ENCODE measurements around the gene TMEM255B. TPM values are rescaled to one million over a fixed set of nuclear protein-coding genes. Genes with fewer than 3 reads are reported as not detected.

TMEM255B gene
- total RNA-seq, 1 donor from 2014 or later, result 1.5 TPM

GRCh38 chr13:113843063-113843654 is 84.1 kb downstream of the TMEM255B start:
- no peaks in the 10 kb centered on the region for H3K4me1 Mint-ChIP-seq (ENCODE audit: low read depth)
- H3K4me3 Mint-ChIP-seq (ENCODE audit: low read depth), result no peak overlapping the region

GRCh38 chr13:113843864-113844556 is 85.0 kb downstream of the TMEM255B start:
- Mint-ChIP-seq H3K27me3 (no peaks in the 10 kb centered on the region), H3K4me1 (ENCODE audit: low read depth) (no peaks in the 10 kb centered on the region), H3K36me3 (ENCODE audit: insufficient read depth) (no peaks in the 10 kb centered on the region), H3K27ac (no peak overlapping the region), H3K9me3 (ENCODE audit: low read depth) (no peaks in the 10 kb centered on the region), H3K4me3 (ENCODE audit: low read depth) (no peak overlapping the region)
- TF ChIP-seq CTCF (IDR thresholded peaks at IDR 0.05; ENCODE audit: unreplicated experiment), result no peak
- no peak for DNase-seq (ENCODE audit: low spot score, unreplicated experiment)

More at GRCh38 chr13:113843063-113843654, 84.1 kb downstream of the TMEM255B start:
- no peaks in the 10 kb centered on the region for H3K27me3 Mint-ChIP-seq
- H3K27ac Mint-ChIP-seq, result no peak overlapping the region
- DNase-seq (ENCODE audit: low spot score, unreplicated experiment), result no peak
- H3K36me3 Mint-ChIP-seq (ENCODE audit: insufficient read depth), result no peaks in the 10 kb centered on the region
- no peaks in the 10 kb centered on the region for H3K9me3 Mint-ChIP-seq (ENCODE audit: low read depth)
- no peak for TF ChIP-seq CTCF (IDR thresholded peaks at IDR 0.05; ENCODE audit: unreplicated experiment)

GRCh38 chr13:113845055-113845454 is 86.0 kb downstream of the TMEM255B start:
- Mint-ChIP-seq H3K4me3 (ENCODE audit: low read depth) (no peak overlapping the region), H3K36me3 (ENCODE audit: insufficient read depth) (no peaks in the 10 kb centered on the region), H3K4me1 (ENCODE audit: low read depth) (no peaks in the 10 kb centered on the region), H3K27ac (no peak overlapping the region), H3K9me3 (ENCODE audit: low read depth) (no peaks in the 10 kb centered on the region), H3K27me3 (no peaks in the 10 kb centered on the region)
- TF ChIP-seq CTCF (IDR thresholded peaks at IDR 0.05; ENCODE audit: unreplicated experiment), result no peak
- DNase-seq (ENCODE audit: low spot score, unreplicated experiment), result no peak

DNA sequence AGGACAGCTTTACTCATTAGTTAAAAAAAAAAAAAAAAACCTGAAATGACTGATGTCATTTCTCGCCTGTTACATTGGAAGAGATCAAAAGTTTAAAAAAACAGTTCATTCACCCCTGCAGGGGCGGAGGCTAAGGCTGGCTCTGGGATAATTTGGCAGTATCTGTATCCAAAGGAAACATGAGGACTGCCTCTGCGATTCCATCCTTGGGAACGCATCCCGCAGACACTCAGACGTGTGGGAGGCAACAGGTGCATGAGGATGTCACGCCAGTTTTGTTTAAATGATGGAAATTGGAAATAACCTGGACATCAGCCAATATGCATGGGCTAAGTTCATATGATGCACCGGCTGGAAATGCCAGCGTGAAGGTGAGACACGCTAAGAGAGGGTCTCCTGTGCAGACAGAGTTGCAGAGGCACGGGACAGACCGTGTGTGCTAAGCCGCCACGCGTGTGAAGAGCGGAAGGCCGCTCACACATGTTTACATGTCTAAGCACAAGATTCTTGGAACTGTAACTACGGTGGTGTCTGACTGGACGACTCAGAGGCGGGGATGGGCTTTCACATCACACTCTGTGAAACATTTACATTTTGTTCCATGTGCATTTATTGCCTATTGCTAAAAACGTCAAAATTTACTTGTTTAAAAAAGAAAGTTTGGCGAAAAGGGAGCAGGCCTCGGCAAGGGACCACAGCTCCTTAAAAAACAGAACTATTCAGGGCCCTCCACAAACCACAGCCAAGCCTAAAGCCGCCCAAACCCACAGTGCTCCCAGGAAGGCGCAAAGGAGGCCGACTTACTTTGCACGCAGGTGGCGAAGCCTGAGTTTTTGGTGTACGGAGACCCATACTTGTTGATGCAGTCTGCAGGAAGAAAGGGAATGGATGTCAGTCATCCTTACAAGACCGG is 87.0 kb downstream of the TMEM255B start:
- no peak for TF ChIP-seq CTCF (IDR thresholded peaks at IDR 0.05; ENCODE audit: unreplicated experiment)
- H3K4me1 Mint-ChIP-seq (ENCODE audit: low read depth), result no peaks in the 10 kb centered on the region
- H3K27ac Mint-ChIP-seq, result no peak overlapping the region
- no peaks in the 10 kb centered on the region for H3K9me3 Mint-ChIP-seq (ENCODE audit: low read depth)
- no peaks in the 10 kb centered on the region for H3K27me3 Mint-ChIP-seq
- no peak overlapping the region for H3K4me3 Mint-ChIP-seq (ENCODE audit: low read depth)
- H3K36me3 Mint-ChIP-seq (ENCODE audit: insufficient read depth), result no peaks in the 10 kb centered on the region
- DNase-seq (ENCODE audit: low spot score, unreplicated experiment), result no peak

DNA sequence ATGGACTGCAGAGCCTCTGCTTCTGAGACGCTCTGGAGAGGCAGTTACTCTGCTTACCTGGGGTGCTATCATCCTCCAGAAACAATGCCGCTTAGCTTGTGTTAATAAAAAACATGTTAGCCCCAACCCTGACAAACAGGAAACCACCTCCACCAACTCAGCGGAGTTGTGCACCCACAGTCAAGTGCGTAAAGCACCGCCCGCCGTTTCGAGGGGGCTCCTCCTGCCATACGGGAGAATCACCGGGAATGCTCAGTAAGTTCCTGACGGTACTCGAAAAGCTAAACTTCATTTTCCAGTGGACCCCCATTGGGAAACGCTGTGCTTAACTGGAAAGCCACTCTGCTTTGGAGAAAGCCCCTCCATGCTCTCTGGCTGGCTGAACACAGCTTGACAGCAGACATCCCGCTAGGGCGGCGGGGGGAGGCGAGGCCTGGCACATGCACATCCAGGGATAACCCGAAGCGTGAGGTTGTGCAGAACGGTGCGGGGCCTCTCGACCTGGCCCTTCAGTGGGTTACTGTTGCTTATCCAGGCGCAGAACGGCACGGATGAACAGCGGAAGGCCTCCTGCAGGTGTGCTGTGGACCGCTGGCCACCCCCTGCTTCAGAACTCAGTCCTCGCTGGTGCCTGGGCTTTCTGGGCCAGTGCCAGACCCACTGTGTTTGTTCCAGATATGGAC is 87.8 kb downstream of the TMEM255B start:
- Mint-ChIP-seq H3K9me3 (ENCODE audit: low read depth) (no peaks in the 10 kb centered on the region), H3K4me3 (ENCODE audit: low read depth) (no peak overlapping the region), H3K36me3 (ENCODE audit: insufficient read depth) (no peaks in the 10 kb centered on the region), H3K27ac (no peak overlapping the region), H3K27me3 (no peaks in the 10 kb centered on the region), H3K4me1 (ENCODE audit: low read depth) (no peaks in the 10 kb centered on the region)
- no peak for DNase-seq (ENCODE audit: low spot score, unreplicated experiment)
- TF ChIP-seq CTCF (IDR thresholded peaks at IDR 0.05; ENCODE audit: unreplicated experiment), result no peak
